GM21526 (cell line): ENCODE data around the gene OGFR.
"Not testable (repeated sequence)": the region's sequence is repeated elsewhere in the genome, so short reads cannot be mapped to it uniquely, and the experiment has no call there.

Source experiments
- ATAC-seq: cut with Tn5 transposase; IDR thresholded peaks from one replicate; pipeline ENCODE4 v1.9.1; 2021; ENCODE audit warnings: moderate library complexity; ENCODE audit not compliant: unreplicated experiment, low FRiP score

Gene OGFR

GRCh38 chr20:62834967-62835730 lies 30.5 kb downstream of the OGFR start:
- no peak for ATAC-seq

- no peak for ATAC-seq
Measured at GRCh38 chr20:62835931-62836861, 31.6 kb downstream of the OGFR start.

DNA sequence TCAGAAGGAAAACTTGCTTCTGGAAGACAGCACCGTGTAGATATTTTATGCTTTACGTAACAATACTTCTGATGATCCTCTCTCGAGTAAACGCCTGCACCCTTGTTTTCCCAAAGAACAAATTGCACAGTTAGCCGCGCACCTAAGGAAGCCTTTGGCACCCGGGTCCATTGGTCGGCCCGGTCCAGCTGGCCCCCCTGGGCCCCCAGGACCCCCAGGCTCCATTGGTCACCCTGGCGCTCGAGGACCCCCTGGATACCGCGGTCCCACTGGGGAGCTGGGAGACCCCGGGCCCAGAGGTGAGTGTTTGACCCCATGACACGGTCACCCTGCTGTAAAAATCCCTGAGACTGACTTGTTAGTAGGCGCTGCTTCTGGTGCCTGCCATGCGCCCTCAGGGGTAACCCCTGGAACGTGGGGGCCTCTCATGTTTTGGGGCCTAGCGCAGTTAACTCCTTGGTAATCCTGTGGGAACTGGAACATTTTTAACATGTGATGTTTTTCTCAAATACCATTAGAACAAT lies 32.4 kb downstream of the OGFR start:
- ATAC-seq: no peak

GRCh38 chr20:62837790-62838127 lies 33.1 kb downstream of the OGFR start:
- ATAC-seq: no peak

GRCh38 chr20:62838128-62838891 lies 33.7 kb downstream of the OGFR start:
- peak; percentile 57 for ATAC-seq

- ATAC-seq: no peak
Measured at GRCh38 chr20:62839261-62839660, 34.6 kb downstream of the OGFR start.

- no peak for ATAC-seq
Measured at GRCh38 chr20:62839816-62840215, 35.2 kb downstream of the OGFR start.

GRCh38 chr20:62840244-62841197 lies 35.9 kb downstream of the OGFR start:
- ATAC-seq: no peak

DNA sequence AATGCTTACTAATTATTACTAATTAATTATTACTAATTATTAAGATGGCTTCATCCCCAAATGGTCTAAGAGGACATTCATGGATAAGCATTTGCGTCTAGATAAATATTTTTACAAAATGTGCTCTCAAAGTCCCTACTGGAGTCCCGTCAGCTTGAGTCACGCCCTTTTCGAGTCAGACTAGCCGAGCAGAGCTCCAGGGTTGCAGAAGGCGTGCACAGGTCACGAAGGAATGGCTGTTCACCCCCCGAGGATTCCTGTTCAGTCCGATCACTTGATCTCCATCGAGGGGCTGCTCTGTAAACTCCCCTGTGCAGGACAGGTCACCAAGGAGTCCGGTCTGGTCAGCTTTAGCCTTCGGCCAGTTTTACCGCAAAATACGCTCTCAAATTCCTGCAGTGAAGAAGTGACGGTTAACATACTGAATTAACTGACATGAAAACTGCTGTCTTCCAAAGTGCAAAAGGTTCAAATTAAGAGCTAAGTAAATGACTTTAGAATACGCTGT lies 37.1 kb downstream of the OGFR start:
- no peak for ATAC-seq

GRCh38 chr20:62843656-62844055 lies 39.0 kb downstream of the OGFR start:
- ATAC-seq: no peak

- no peak for ATAC-seq
Measured at GRCh38 chr20:62844182-62844581, 39.5 kb downstream of the OGFR start.

GRCh38 chr20:62845416-62846160 lies 41.0 kb downstream of the OGFR start:
- no peak for ATAC-seq

DNA sequence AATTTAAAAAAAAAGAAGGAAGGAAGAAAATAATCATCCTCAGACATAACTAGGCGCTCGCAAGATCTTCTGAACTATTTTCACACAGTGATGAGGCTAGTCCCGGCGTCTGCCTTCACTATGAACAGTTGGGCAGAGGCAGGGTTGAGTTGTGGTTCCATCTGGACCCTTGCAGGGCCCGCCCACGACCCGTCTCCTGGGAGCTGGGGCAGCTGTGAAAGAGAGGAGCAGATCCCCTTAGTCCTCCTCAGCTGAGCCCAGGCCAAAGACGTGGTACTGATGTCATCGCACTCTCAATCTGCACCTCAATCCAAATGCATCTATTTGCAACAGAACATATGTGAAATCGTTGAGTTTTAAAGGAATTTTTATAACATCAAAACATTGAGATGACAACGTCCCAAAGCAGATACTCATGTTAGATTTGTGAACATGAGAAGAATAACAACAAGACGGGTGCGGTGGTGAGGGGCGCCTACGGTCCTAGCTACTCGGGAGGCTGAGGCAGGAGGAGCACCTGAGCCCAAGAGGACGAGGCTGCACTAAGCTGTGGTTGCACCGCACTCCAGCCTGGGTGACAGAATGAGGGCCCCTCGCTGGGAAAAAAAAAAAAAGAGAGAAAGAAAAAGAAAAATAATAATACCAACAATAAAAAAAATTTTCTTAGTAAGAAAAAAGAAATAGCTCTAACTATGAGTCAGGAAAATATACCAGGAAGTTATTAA lies 41.7 kb downstream of the OGFR start:
- no peak for ATAC-seq

- ATAC-seq: not testable (repeated sequence)
Measured at GRCh38 chr20:62848917-62849316, 44.3 kb downstream of the OGFR start.

DNA sequence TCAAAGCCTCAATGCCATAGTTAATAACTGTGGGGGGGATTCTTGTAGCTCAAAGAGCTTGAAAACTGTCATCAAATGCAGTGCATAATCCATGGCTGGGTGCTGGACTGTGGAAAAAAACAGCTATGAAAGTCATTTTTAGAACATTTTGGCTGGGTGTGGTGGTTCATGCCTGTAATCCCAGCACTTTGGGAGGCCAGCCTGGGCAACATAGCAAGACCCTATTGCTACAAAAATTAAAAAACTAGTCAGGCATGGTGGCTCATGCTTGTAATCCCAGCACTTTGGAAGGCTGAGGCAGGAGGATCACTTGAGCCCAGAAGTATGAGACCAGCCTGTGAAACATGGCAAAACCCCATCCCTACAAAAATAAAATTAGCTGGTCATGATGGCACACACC lies 44.8 kb downstream of the OGFR start:
- no peak for ATAC-seq

DNA sequence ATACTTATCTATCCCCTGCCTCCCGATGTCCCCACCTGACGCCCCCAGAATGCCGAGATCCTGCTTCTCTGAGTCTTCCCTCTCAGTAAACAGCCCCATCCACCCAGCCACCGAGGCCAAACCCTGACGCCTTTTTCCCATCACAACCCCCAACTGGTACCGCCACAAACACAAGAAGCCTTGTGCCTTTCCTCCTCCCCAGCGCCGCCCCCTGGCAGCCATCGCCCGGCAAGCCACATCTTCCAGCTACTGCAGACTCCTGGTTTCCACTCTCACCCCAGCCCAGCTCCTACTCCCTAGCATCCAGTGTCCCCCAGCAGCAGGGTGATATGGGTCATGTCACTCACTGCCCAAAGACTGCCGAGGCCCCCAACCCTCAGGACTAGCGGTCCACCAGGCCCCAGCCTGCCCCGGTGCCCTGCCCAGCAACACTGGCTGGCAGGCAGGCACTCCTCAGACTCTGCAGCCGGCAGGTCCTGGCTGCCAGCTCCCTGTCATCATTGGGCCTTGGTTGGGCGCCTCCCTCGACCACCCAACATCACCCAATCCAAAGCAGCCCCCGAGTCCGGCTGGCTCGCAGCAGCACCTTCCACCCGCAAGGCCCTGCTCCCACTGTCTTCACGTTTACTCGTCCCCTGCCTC lies 45.8 kb downstream of the OGFR start:
- no peak for ATAC-seq

- no peak for ATAC-seq
Measured at GRCh38 chr20:62852196-62852595, 47.6 kb downstream of the OGFR start.

GRCh38 chr20:62852841-62853240 lies 48.2 kb downstream of the OGFR start:
- ATAC-seq: no peak
